ENCODE results near the gene GNA12. TPM values are rescaled to one million over a fixed set of nuclear protein-coding genes. Genes with fewer than 3 reads are reported as not detected.

The GNA12 gene
- polyA plus RNA-seq, 1 of the 3 experiments (the other 2 are of a cell fraction): 64.8 TPM

DNA sequence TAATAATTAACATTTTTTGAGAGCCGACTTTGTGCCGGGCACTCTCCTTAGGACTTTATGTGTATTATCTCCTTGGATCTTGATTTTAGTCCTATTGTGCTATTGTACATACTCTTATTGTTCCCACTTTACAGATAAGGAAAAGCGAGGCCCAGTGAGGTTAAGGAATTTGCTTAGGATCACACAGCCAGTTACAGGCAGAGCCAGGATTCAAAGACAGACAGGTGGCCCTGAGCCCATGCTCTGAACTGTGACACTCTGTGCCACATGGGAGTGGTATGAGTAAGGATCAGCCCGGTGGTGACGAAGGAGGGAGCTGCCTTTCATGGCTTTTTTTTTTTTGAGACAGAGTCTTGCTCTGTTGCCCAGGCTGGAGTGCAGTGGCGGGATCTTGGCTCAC is 15.8 kb upstream of the GNA12 start:
- H3K4me1 ChIP-seq (ENCODE audit: control insufficient read depth in 1 of 2, insufficient read depth in 2 of 2, low read depth in 1 of 2, low read length in 1 of 2): peaks cover 3 to 13% of the 10 kb centered on the region in 2 experiments; a peak in 3 of 4 replicates
- no peak for DNase-seq
- no peak overlapping the region for H3K9ac ChIP-seq
- H3K27me3 ChIP-seq (ENCODE audit: insufficient read depth): no peaks in the 10 kb centered on the region
- H4K20me1 ChIP-seq (ENCODE audit: insufficient read depth): no peaks in the 10 kb centered on the region
- no peak for TF ChIP-seq RXRA (IDR thresholded peaks at IDR 0.05; ENCODE audit: borderline replicate concordance, low read depth)
- no peak overlapping the region for H3K27ac ChIP-seq (ENCODE audit: low read depth in 2 of 2, low read length in 1 of 2)
- H2AFZ ChIP-seq (ENCODE audit: low read depth): no peak overlapping the region
- no peaks in the 10 kb centered on the region for H3K79me2 ChIP-seq (ENCODE audit: insufficient read depth)
- no peaks in the 10 kb centered on the region for H3K9me2 ChIP-seq
- ChIA-PET CTCF (interaction anchor here (1.0 kb wide), 1 partner anchor 142 kb away, joined by 6 read pairs; no protein-coding TSS in a partner anchor), POLR2A (no interaction called here)
- H3K4me3 ChIP-seq (ENCODE audit: low read depth in 2 of 2, low read length in 1 of 2): no peak overlapping the region
- no peaks in the 10 kb centered on the region for H3K9me3 ChIP-seq
- WGBS (ENCODE audit: low lambda C conversion rate): 94% methylated on average over 6 of the region's 6 CpGs
- H3F3A ChIP-seq (replicated peaks; ENCODE audit: insufficient read depth): peaks cover 4% of the 10 kb centered on the region
- H3K4me2 ChIP-seq: no peak overlapping the region
- H3K36me3 ChIP-seq (replicated peaks in 1 of 2; ENCODE audit: control insufficient read depth in 1 of 2, insufficient read depth in 2 of 2, low read length in 1 of 2): no peaks in the 10 kb centered on the region

DNA sequence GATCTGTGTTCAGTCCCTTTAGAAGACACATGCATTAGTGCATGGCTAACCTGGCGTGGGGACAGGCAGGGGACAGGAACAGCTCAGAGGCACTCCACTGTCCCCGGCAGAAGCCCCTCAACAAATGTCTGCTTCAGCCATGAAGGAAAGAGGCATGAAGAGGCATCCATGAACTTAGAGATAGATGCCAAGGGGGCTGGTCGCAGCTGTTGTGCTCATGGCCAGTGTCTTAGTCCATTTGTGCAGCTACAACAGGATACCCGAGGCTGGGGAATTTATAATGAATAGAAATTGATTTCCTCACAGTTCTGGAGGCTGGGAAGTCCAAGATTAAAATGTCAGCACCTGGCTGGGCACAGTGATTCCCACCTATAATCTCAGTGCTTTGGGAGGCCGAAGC is 14.5 kb upstream of the GNA12 start:
- no peak overlapping the region for H3K9ac ChIP-seq
- ChIA-PET POLR2A (no interaction called here), CTCF (interaction anchor here (1.0 to 1.5 kb wide), 3 partner anchors 98 to 1773 kb away, joined by 3 to 5 read pairs (median 3); no protein-coding TSS in a partner anchor)
- H3F3A ChIP-seq (replicated peaks; ENCODE audit: insufficient read depth): no peaks in the 10 kb centered on the region
- peaks cover 3 to 6% of the 10 kb centered on the region in 2 experiments; a peak in 3 of 4 replicates for H3K4me1 ChIP-seq (ENCODE audit: control insufficient read depth in 1 of 2, insufficient read depth in 2 of 2, low read depth in 1 of 2, low read length in 1 of 2)
- TF ChIP-seq GABPA (IDR thresholded peaks at IDR 0.05; ENCODE audit: low read depth) (no peak), RXRA (IDR thresholded peaks at IDR 0.05; ENCODE audit: borderline replicate concordance, low read depth) (no peak), GATA2 (CRISPR knock-in tag; IDR thresholded peaks at IDR 0.05) (no peak), CHD2 (IDR thresholded peaks at IDR 0.05; ENCODE audit: low read length, partially characterized antibody) (no peak), TCF12 (IDR thresholded peaks at IDR 0.05) (no peak), FOXJ3 (CRISPR knock-in tag; IDR thresholded peaks at IDR 0.05) (no peak), FOXM1 (IDR thresholded peaks at IDR 0.05; ENCODE audit: low read depth) (no peak), TAF1 (IDR thresholded peaks at IDR 0.05; ENCODE audit: borderline replicate concordance, low read depth, low read length) (no peak), MXI1 (IDR thresholded peaks at IDR 0.05; ENCODE audit: low read depth, low read length) (no peak), POLR2AphosphoS5 (IDR thresholded peaks at IDR 0.05; ENCODE audit: low read depth, low read length) (no peak), ELF1 (IDR thresholded peaks at IDR 0.05) (no peak), RCOR1 (IDR thresholded peaks at IDR 0.05; ENCODE audit: low read length) (no peak)
- TF ChIP-seq, protein P1, sequence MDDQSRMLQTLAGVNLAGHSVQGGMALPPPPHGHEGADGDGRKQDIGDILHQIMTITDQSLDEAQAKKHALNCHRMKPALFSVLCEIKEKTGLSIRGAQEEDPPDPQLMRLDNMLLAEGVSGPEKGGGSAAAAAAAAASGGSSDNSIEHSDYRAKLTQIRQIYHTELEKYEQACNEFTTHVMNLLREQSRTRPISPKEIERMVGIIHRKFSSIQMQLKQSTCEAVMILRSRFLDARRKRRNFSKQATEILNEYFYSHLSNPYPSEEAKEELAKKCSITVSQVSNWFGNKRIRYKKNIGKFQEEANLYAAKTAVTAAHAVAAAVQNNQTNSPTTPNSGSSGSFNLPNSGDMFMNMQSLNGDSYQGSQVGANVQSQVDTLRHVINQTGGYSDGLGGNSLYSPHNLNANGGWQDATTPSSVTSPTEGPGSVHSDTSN (IDR thresholded peaks at IDR 0.05): no peak
- TF ChIP-seq, protein P2, sequence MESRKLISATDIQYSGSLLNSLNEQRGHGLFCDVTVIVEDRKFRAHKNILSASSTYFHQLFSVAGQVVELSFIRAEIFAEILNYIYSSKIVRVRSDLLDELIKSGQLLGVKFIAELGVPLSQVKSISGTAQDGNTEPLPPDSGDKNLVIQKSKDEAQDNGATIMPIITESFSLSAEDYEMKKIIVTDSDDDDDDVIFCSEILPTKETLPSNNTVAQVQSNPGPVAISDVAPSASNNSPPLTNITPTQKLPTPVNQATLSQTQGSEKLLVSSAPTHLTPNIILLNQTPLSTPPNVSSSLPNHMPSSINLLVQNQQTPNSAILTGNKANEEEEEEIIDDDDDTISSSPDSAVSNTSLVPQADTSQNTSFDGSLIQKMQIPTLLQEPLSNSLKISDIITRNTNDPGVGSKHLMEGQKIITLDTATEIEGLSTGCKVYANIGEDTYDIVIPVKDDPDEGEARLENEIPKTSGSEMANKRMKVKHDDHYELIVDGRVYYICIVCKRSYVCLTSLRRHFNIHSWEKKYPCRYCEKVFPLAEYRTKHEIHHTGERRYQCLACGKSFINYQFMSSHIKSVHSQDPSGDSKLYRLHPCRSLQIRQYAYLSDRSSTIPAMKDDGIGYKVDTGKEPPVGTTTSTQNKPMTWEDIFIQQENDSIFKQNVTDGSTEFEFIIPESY (IDR thresholded peaks at IDR 0.05; ENCODE audit: borderline replicate concordance, low read depth): no peak
- TF ChIP-seq, protein P3, sequence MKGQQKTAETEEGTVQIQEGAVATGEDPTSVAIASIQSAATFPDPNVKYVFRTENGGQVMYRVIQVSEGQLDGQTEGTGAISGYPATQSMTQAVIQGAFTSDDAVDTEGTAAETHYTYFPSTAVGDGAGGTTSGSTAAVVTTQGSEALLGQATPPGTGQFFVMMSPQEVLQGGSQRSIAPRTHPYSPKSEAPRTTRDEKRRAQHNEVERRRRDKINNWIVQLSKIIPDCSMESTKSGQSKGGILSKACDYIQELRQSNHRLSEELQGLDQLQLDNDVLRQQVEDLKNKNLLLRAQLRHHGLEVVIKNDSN (IDR thresholded peaks at IDR 0.05; ENCODE audit: borderline replicate concordance, low read depth): no peak
- TF ChIP-seq, protein P4, sequence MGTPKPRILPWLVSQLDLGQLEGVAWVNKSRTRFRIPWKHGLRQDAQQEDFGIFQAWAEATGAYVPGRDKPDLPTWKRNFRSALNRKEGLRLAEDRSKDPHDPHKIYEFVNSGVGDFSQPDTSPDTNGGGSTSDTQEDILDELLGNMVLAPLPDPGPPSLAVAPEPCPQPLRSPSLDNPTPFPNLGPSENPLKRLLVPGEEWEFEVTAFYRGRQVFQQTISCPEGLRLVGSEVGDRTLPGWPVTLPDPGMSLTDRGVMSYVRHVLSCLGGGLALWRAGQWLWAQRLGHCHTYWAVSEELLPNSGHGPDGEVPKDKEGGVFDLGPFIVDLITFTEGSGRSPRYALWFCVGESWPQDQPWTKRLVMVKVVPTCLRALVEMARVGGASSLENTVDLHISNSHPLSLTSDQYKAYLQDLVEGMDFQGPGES (IDR thresholded peaks at IDR 0.05; ENCODE audit: low read depth, low read length): no peak
- H3K9me3 ChIP-seq: no peaks in the 10 kb centered on the region
- H3K4me3 ChIP-seq (ENCODE audit: low read depth in 2 of 2, low read length in 1 of 2): no peak overlapping the region
- no peaks in the 10 kb centered on the region for H4K20me1 ChIP-seq (ENCODE audit: insufficient read depth)
- H3K79me2 ChIP-seq (ENCODE audit: insufficient read depth): no peaks in the 10 kb centered on the region
- WGBS (ENCODE audit: low lambda C conversion rate): 81% methylated on average over 5 of the region's 5 CpGs
- no peak overlapping the region for H3K27ac ChIP-seq (ENCODE audit: low read depth in 2 of 2, low read length in 1 of 2)
- H3K36me3 ChIP-seq (replicated peaks in 1 of 2; ENCODE audit: control insufficient read depth in 1 of 2, insufficient read depth in 2 of 2, low read length in 1 of 2): no peaks in the 10 kb centered on the region
- H3K9me2 ChIP-seq: no peaks in the 10 kb centered on the region
- no peak overlapping the region for H3K4me2 ChIP-seq
- no peak overlapping the region for H2AFZ ChIP-seq (ENCODE audit: low read depth)
- DNase-seq: no peak
- H3K27me3 ChIP-seq (ENCODE audit: insufficient read depth): no peaks in the 10 kb centered on the region
